PFSK-1 (cell line): ENCODE results near the gene TRAIP.

Experiments
- POLR2AphosphoS5 ChIP-seq: IDR thresholded peaks from 2 replicates; pipeline ENCODE4 v1.6.1; 2012; ENCODE audit warnings: low read depth, mild to moderate bottlenecking, control low read depth, low read length, moderate library complexity
- REST ChIP-seq, 2 experiments: IDR thresholded peaks; 2 replicates each; pipeline versions ENCODE4 v1.6.1 to v1.8.0; 2011 to 2012; ENCODE audit warnings: low read depth in 2 of 2, low read length in 2 of 2, control low read depth in 1 of 2, inconsistent platforms in 1 of 2, mild to moderate bottlenecking in 1 of 2, moderate library complexity in 1 of 2; ENCODE audit not compliant: insufficient read depth in 1 of 2
- SIN3A ChIP-seq: IDR thresholded peaks from 2 replicates; pipeline ENCODE4 v1.6.1; 2012; ENCODE audit warnings: mild to moderate bottlenecking, low read length, moderate library complexity, borderline replicate concordance; ENCODE audit not compliant: insufficient read depth
- TAF1 ChIP-seq: IDR thresholded peaks from 2 replicates; pipeline ENCODE4 v1.6.1; 2012; ENCODE audit warnings: low read length, control low read depth, borderline replicate concordance; ENCODE audit not compliant: insufficient read depth

DNA sequence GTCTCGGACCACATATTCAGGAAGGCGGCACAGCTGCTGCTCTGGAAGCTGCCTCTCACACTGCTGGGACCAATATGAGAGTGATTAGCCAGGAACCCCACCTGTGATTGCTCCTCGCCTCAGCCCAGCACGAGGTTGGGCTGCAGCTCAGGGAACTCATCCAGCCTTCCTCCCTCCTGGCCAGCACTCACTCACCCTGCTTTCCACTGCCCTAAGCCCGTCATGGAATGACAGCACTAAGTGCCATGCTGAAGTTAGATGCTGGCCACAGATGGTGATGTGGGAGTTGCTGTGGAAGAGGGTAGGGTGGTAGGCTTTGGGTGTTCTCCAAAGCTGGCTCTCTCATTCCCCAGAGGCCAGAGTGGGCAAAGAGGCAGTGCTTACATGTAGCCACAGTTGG lies 40.0 kb upstream of the TRAIP start:
- no peak for TF ChIP-seq POLR2AphosphoS5
- TF ChIP-seq REST (IDR thresholded peaks at IDR 0.05; ENCODE audit: insufficient read depth in 1 of 2, low read depth in 2 of 2, low read length in 2 of 2), result no peak
- TF ChIP-seq TAF1, result no peak
- no peak for TF ChIP-seq SIN3A
